GM23248 (cell line): ENCODE data around the gene RPGRIP1L.

ENCODE experiments used
- EZH2 ChIP-seq: fragments of 200-600 bp; sonication (generic); IDR thresholded peaks from 2 replicates; pipeline ENCODE4 v1.6.1; 2018; ENCODE audit warnings: antibody characterized with exemption, mild to moderate bottlenecking; ENCODE audit not compliant: insufficient read depth, poor library complexity, severe bottlenecking
- EZH2phosphoT487 ChIP-seq: fragments of 200-600 bp; sonication (generic); IDR thresholded peaks from 2 replicates; pipeline ENCODE4 v1.6.1; 2018; ENCODE audit warnings: antibody characterized with exemption, moderate library complexity, mild to moderate bottlenecking, low read depth; ENCODE audit not compliant: insufficient read depth

- TF ChIP-seq EZH2 (no peak), EZH2phosphoT487 (no peak)
These were observed 37.9 kb upstream of the RPGRIP1L start for GRCh38 chr16:53741546-53741945.
